Endodermal cell (in vitro differentiated cells): ENCODE measurements around the gene XAB2. TPM values are rescaled to one million over a fixed set of nuclear protein-coding genes. Genes with fewer than 3 reads are reported as not detected.

ENCODE experiments used
- DNase-seq: peaks from one replicate; pipeline ENCODE4 v3.0.0-alpha.2; 2017
- H3K27ac ChIP-seq: 2 replicates; pipeline ENCODE4 v1.5.1; 2013; ENCODE audit warnings: mild to moderate bottlenecking, low read depth, low read length, moderate library complexity
- H3K27me3 ChIP-seq: 2 replicates; pipeline ENCODE4 v1.6.1; 2013; ENCODE audit warnings: mild to moderate bottlenecking, low read length, moderate library complexity; ENCODE audit not compliant: insufficient read depth, control insufficient read depth, poor library complexity, severe bottlenecking
- H3K36me3 ChIP-seq: 2 replicates; pipeline ENCODE4 v1.7.0; 2013; ENCODE audit warnings: mild to moderate bottlenecking, low read length, moderate library complexity; ENCODE audit not compliant: control insufficient read depth, insufficient read depth
- H3K4me1 ChIP-seq: one replicate; pipeline ENCODE4 v1.7.0; 2013; ENCODE audit warnings: low read length; ENCODE audit not compliant: control insufficient read depth, insufficient read depth
- H3K4me3 ChIP-seq: 2 replicates; pipeline ENCODE4 v1.5.1; 2013; ENCODE audit warnings: mild to moderate bottlenecking, low read length, moderate library complexity
- H3K9ac ChIP-seq: 2 replicates; pipeline ENCODE4 v1.6.1; 2013; ENCODE audit warnings: mild to moderate bottlenecking, low read length, moderate library complexity; ENCODE audit not compliant: poor library complexity, severe bottlenecking; ENCODE audit errors: extremely low read depth
- H3K9me3 ChIP-seq: 2 replicates; pipeline ENCODE4 v1.6.1; 2013; ENCODE audit warnings: mild to moderate bottlenecking, low read length, moderate library complexity; ENCODE audit not compliant: control insufficient read depth
- H3K27ac Mint-ChIP-seq: 2 replicates; pipeline ENCODE4 v1.8.0; 2020; ENCODE audit warnings: mixed read lengths
- H3K27me3 Mint-ChIP-seq: 2 replicates; pipeline ENCODE4 v1.8.0; 2021; ENCODE audit warnings: mild to moderate bottlenecking, mixed read lengths; ENCODE audit not compliant: insufficient read depth
- H3K36me3 Mint-ChIP-seq: 2 replicates; pipeline ENCODE4 v1.8.0; 2020; ENCODE audit warnings: low read depth, mixed read lengths
- H3K4me1 Mint-ChIP-seq: 2 replicates; pipeline ENCODE4 v1.8.0; 2020; ENCODE audit warnings: mixed read lengths
- H3K4me3 Mint-ChIP-seq: 2 replicates; pipeline ENCODE4 v1.8.0; 2020; ENCODE audit warnings: mild to moderate bottlenecking, moderate library complexity, mixed read lengths
- H3K9me3 Mint-ChIP-seq: 2 replicates; pipeline ENCODE4 v1.8.0; 2020; ENCODE audit warnings: mild to moderate bottlenecking, mixed read lengths
- CTCF ChIP-seq: fragments of 200-600 bp; sonication (generic); conservative IDR thresholded peaks from 2 replicates; pipeline ENCODE4 v1.5.0; 2021; ENCODE audit warnings: antibody characterized with exemption, mild to moderate bottlenecking
- WGBS, 2 experiments: methylation state at CpG; one replicate each; pipeline versions ENCODE4 v1.1.5 to v1.1.7; 2013; ENCODE audit warnings: missing lambda C conversion rate in 2 of 2, mixed read lengths in 1 of 2; ENCODE audit not compliant: insufficient coverage in 1 of 2, insufficient read length in 1 of 2; 5-methylcytosine and 5-hydroxymethylcytosine counted together
- total RNA-seq, 2 donors: library from RNA; stranded (reverse); fragmentation: NEBNext Ultra II Directional in 1 of 2; extraction: Animal tissue kit (Norgen Biotek cat#: 25700) in 1 of 2; gene quantifications; 2 replicates in 1 of 2; 3 replicates in 1 of 2; pipeline ENCODE4 v1.2.1, GENCODE V29; 2021

Gene XAB2
- total RNA-seq, 2 donors from 2014 or later = 44.3 to 46.6 TPM

GRCh38 chr19:7676376-7676775 lies 47.0 kb upstream of the XAB2 start:
- Mint-ChIP-seq H3K4me3 (no peak overlapping the region), H3K27ac (no peak overlapping the region), H3K36me3 (no peaks in the 10 kb centered on the region), H3K9me3 (peaks cover 7% of the 10 kb centered on the region), H3K4me1 (no peaks in the 10 kb centered on the region), H3K27me3 (peaks cover 65% of the 10 kb centered on the region)
- Histone ChIP-seq H3K27ac (no peak overlapping the region), H3K4me1 (no peaks in the 10 kb centered on the region), H3K9me3 (no peaks in the 10 kb centered on the region), H3K4me3 (no peak overlapping the region), H3K9ac (no peak overlapping the region), H3K36me3 (no peaks in the 10 kb centered on the region), H3K27me3 (peaks cover 47% of the 10 kb centered on the region)
- no peak for DNase-seq
- WGBS, 2 experiments = 72 to 80% methylated on average over 2 to 7 of the region's 7 CpGs
- no peak for TF ChIP-seq CTCF

GRCh38 chr19:7674010-7675005 lies 45.0 kb upstream of the XAB2 start:
- Mint-ChIP-seq H3K4me3 (no peak overlapping the region), H3K9me3 (peaks cover 7% of the 10 kb centered on the region), H3K27me3 (peaks cover 82% of the 10 kb centered on the region), H3K4me1 (no peaks in the 10 kb centered on the region), H3K36me3 (no peaks in the 10 kb centered on the region), H3K27ac (no peak overlapping the region)
- peak; percentile 82 for DNase-seq
- no peak overlapping the region for H3K9ac ChIP-seq
- whole genome bisulfite sequencing, 2 experiments = 47 to 65% methylated on average over 12 to 21 of the region's 21 CpGs
- no peaks in the 10 kb centered on the region for H3K4me1 ChIP-seq
- no peak overlapping the region for H3K4me3 ChIP-seq
- peaks cover 64% of the 10 kb centered on the region for H3K27me3 ChIP-seq
- H3K36me3 ChIP-seq = no peaks in the 10 kb centered on the region
- no peak overlapping the region for H3K27ac ChIP-seq
- no peak for TF ChIP-seq CTCF
- no peaks in the 10 kb centered on the region for H3K9me3 ChIP-seq

GRCh38 chr19:7672522-7672921 lies 43.2 kb upstream of the XAB2 start:
- no peak for TF ChIP-seq CTCF
- 52 to 58% methylated on average over 6 to 9 of the region's 9 CpGs for WGBS, 2 experiments
- Histone ChIP-seq H3K4me1 (no peaks in the 10 kb centered on the region), H3K27me3 (peaks cover 66% of the 10 kb centered on the region), H3K4me3 (no peak overlapping the region), H3K27ac (no peak overlapping the region), H3K9me3 (no peaks in the 10 kb centered on the region), H3K36me3 (no peaks in the 10 kb centered on the region), H3K9ac (no peak overlapping the region)
- H3K9me3 Mint-ChIP-seq = peaks cover 7% of the 10 kb centered on the region
- no peak overlapping the region for H3K4me3 Mint-ChIP-seq
- peaks cover 87% of the 10 kb centered on the region for H3K27me3 Mint-ChIP-seq
- H3K4me1 Mint-ChIP-seq = no peaks in the 10 kb centered on the region
- H3K27ac Mint-ChIP-seq = no peak overlapping the region
- no peak for DNase-seq
- no peaks in the 10 kb centered on the region for H3K36me3 Mint-ChIP-seq
